Activated T-helper 17 cell treated with anti-CD3 and anti-CD28 coated beads, Interleukin-2, amount 50 U/mL, for 72 hours (primary cell): ENCODE measurements around the gene EPM2AIP1. TPM values are rescaled to one million over a fixed set of nuclear protein-coding genes. Genes with fewer than 3 reads are reported as not detected.
"Not testable (repeated sequence)": the region's sequence is repeated elsewhere in the genome, so short reads cannot be mapped to it uniquely, and the experiment has no call there.

Experiments
- ATAC-seq: fragments of 150-1000 bp; cut with Tn5 transposase; replicated peaks from 2 replicates; pipeline ENCODE4 v1.10.0; 2021; ENCODE audit warnings: mild to moderate bottlenecking, moderate library complexity
- H3K27ac Mint-ChIP-seq: one replicate; pipeline ENCODE4 v1.8.0; 2022; ENCODE audit warnings: mixed read lengths
- H3K27me3 Mint-ChIP-seq: one replicate; pipeline ENCODE4 v1.8.0; 2022; ENCODE audit warnings: mixed read lengths
- H3K36me3 Mint-ChIP-seq: one replicate; pipeline ENCODE4 v1.8.0; 2022; ENCODE audit warnings: low read depth, mild to moderate bottlenecking, mixed read lengths
- H3K4me1 Mint-ChIP-seq: one replicate; pipeline ENCODE4 v1.8.0; 2022; ENCODE audit warnings: mixed read lengths
- H3K4me3 Mint-ChIP-seq: one replicate; pipeline ENCODE4 v1.8.0; 2022; ENCODE audit warnings: mild to moderate bottlenecking, mixed read lengths
- H3K9me3 Mint-ChIP-seq: one replicate; pipeline ENCODE4 v1.8.0; 2022; ENCODE audit warnings: mixed read lengths
- total RNA-seq, 2 donors: library from RNA; stranded (reverse); gene quantifications; one replicate each; pipeline ENCODE4 v1.2.3, GENCODE V29; 2022

The EPM2AIP1 gene
- total RNA-seq, 2 donors from 2014 or later, result 14.8 to 21.0 TPM

DNA sequence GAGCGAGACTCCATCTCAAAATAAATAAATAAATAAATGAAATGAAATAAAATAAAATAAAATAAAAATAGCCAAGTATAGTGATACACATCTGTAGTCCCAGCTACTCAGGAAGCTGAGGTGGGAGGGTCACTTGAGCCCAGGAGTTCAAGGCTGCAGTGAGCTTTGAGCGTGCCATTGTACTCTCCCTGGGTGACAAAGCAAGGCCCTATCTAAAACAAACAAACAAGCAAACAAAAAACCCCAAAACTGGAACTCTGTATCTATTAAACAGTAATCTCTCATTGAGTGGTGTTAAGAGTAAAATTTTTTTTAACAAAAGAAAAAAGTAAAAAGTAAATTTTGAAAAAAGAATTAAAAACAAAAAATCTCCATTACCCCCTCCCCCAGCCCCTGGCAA is 20.8 kb downstream of the EPM2AIP1 start:
- no peak overlapping the region for H3K4me3 Mint-ChIP-seq
- no peak for ATAC-seq
- no peaks in the 10 kb centered on the region for H3K9me3 Mint-ChIP-seq
- H3K36me3 Mint-ChIP-seq, result no peaks in the 10 kb centered on the region
- no peak overlapping the region for H3K27ac Mint-ChIP-seq
- no peaks in the 10 kb centered on the region for H3K27me3 Mint-ChIP-seq
- H3K4me1 Mint-ChIP-seq, result peaks cover 20% of the 10 kb centered on the region

DNA sequence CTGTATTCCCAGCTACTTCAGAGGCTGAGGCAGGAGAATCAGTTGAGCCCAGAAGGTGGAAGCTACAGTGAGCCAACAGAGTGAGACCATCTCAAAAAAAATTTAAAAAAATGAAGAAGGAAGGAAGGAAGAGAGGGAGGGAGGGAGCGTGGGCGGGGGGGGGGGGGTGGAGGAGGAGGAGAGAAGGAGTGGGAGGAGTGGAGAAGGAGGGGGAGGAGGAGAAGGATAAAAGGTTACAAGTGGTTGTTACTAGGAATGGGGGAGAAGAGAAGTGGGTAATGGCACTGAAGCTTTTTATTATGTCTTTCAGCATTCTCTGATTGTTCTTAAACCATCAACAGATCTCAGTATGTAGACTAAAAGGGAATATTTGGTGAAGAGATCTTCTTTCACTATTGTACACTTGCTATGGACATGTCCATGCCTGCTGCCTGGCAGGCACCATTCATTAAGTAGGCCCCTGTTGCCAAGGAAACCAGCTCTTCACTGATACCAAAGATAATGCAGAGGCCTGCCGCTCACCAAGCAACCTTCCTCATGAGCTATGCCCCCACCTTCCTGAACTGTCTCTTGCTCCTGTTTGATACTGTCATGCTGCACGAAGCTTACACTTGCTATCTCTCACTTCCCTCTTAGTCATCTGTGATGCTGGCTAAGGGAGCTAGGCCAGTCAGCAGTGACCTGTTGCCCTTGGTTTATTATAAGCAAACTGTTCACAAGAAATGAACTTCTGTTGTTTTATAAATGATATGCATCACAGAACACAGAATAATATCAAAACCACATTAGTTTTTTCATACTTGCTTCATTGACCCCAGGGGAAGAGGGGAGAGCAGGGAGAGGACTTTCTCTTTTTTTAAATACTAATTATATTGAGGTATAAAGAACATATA is 23.1 kb downstream of the EPM2AIP1 start:
- peak overlapping the region; percentile 67 for H3K27ac Mint-ChIP-seq
- H3K4me3 Mint-ChIP-seq, result peak overlapping the region; percentile 45
- H3K27me3 Mint-ChIP-seq, result no peaks in the 10 kb centered on the region
- H3K9me3 Mint-ChIP-seq, result no peaks in the 10 kb centered on the region
- no peaks in the 10 kb centered on the region for H3K36me3 Mint-ChIP-seq
- peaks cover 20% of the 10 kb centered on the region for H3K4me1 Mint-ChIP-seq
- ATAC-seq, result peak; percentile 100

DNA sequence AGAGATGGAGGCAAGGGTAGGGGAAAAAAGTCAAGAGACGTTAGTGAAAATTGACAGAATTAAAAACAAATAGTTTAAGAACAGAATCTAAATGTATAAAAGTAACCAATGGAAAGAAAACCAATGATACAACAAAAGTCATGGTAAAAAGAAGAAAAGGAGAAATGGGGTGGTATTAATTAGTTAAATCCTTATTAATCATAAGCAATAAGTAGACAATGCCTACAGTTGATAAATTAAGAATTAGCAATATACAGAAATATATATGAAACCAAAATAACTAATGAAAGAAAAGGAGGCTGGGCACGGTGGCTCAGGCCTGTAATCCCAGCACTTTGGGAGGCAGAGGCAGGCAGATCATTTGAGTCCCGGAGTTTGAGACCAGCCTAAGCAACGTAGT is 23.8 kb downstream of the EPM2AIP1 start:
- no peak for ATAC-seq

DNA sequence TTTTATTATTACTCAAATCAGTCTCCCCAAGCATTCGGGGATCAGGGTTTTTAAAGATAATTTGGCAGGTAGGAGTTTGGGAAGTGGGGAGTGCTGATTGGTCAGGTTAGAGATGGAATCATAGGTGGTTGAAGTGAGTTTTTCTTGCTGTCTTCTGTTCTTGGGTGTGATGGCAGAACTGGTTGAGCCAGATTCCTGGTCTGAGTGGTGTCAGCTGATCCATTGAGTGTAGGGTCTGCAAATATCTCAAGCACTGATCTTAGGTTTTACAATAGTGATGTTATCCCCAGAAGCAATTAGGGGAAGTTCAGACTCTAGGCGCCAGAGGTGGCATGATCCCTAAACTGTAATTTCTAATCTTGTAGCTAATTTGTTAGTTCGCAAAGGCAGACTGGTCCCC is 27.5 kb downstream of the EPM2AIP1 start:
- no peak for ATAC-seq
- peaks cover 14% of the 10 kb centered on the region for H3K4me1 Mint-ChIP-seq
- H3K4me3 Mint-ChIP-seq, result no peak overlapping the region
- H3K36me3 Mint-ChIP-seq, result no peaks in the 10 kb centered on the region
- no peak overlapping the region for H3K27ac Mint-ChIP-seq
- H3K27me3 Mint-ChIP-seq, result no peaks in the 10 kb centered on the region
- no peaks in the 10 kb centered on the region for H3K9me3 Mint-ChIP-seq

More for the DNA sequence above, 23.8 kb downstream of the EPM2AIP1 start:
- no peaks in the 10 kb centered on the region for H3K36me3 Mint-ChIP-seq
- peak overlapping the region; percentile 67 for H3K27ac Mint-ChIP-seq
- no peaks in the 10 kb centered on the region for H3K9me3 Mint-ChIP-seq
- H3K4me1 Mint-ChIP-seq, result peaks cover 20% of the 10 kb centered on the region
- H3K27me3 Mint-ChIP-seq, result no peaks in the 10 kb centered on the region
- peak overlapping the region; percentile 45 for H3K4me3 Mint-ChIP-seq

DNA sequence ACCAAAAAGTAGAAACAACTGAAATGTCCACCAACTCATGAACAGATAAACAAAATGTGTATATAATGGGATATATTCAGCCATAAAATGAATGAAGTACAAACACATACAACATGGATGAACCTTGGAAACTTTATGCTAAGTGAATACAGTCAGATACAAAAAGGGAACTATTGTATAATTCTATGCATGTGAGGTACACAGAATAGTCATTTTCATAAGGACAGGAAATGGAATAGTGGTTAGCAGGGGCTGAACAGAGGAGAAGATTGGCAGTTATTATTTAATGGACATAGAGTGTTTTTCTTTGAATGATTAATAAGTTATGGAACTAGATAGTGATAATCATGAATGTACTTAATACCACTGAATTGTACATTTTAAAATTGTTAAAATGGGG is 28.1 kb downstream of the EPM2AIP1 start:
- peaks cover 11% of the 10 kb centered on the region for H3K4me1 Mint-ChIP-seq
- H3K36me3 Mint-ChIP-seq, result no peaks in the 10 kb centered on the region
- no peak overlapping the region for H3K27ac Mint-ChIP-seq
- no peak for ATAC-seq
- H3K4me3 Mint-ChIP-seq, result no peak overlapping the region
- H3K9me3 Mint-ChIP-seq, result no peaks in the 10 kb centered on the region
- no peaks in the 10 kb centered on the region for H3K27me3 Mint-ChIP-seq

DNA sequence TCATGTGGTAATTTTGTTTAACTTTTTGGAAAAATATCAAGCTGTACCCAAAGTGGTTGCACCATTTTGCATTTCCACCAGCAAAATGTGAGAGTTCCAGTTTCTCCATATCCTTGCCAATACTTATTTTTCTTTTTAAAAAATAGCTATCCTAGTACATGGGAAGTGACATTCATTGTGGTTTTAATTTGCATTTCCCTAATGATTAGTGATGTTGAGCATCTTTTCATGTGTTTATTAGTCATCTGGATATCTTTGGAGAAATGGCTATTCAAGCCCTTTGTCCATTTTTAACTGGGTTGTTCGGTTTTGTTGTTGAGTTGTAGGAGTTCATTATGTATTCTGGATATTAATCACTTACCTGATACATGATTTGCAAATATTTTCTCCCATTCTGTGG is 28.6 kb downstream of the EPM2AIP1 start:
- Mint-ChIP-seq H3K4me1 (peaks cover 6% of the 10 kb centered on the region), H3K27ac (no peak overlapping the region), H3K9me3 (no peaks in the 10 kb centered on the region), H3K36me3 (no peaks in the 10 kb centered on the region), H3K27me3 (no peaks in the 10 kb centered on the region), H3K4me3 (no peak overlapping the region)
- ATAC-seq, result no peak

DNA sequence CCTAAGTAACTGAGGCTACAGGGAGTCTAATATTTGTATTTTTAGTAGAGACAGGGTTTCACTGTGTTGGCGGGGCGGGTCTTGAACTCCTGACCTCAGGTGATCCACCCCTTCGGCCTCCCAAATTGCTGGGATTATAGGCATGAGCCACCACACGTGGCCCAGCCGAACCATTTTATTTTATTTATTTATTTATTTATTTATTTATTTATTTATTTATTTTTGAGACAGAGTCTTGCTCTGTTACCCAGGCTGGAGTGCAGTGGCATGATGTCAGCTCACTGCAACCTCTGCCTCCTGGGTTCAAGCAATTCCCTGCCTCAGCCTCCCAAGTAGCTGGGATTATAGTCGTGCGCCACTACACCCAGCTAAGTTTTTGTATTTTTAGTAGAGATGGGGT is 29.9 kb downstream of the EPM2AIP1 start:
- not testable (repeated sequence) for H3K36me3 Mint-ChIP-seq, ATAC-seq, H3K4me3 Mint-ChIP-seq, H3K27ac Mint-ChIP-seq, H3K9me3 Mint-ChIP-seq, H3K27me3 Mint-ChIP-seq, H3K4me1 Mint-ChIP-seq

DNA sequence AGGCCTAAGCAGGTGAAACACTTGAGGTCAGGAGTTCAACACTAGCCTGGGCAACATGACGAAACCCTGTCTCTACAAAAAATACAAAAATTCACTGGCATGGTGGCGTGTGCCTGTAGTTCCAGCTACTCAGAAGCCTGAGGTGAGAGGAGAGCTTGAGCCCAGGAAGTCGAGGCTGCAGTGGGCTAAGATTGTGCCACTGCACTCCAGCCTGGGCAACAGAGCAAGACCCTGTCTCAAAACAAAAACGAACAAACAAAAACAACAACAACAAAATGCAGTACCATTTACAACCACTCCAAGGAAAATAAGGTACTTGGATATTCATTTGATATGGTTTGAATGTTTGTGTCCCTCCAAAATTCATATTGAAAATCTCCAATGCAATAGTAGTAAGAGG is 32.4 kb downstream of the EPM2AIP1 start:
- H3K4me1 Mint-ChIP-seq, result peaks cover 9% of the 10 kb centered on the region
- no peak overlapping the region for H3K4me3 Mint-ChIP-seq
- no peaks in the 10 kb centered on the region for H3K27me3 Mint-ChIP-seq
- no peak overlapping the region for H3K27ac Mint-ChIP-seq
- no peaks in the 10 kb centered on the region for H3K36me3 Mint-ChIP-seq
- no peaks in the 10 kb centered on the region for H3K9me3 Mint-ChIP-seq
- no peak for ATAC-seq

DNA sequence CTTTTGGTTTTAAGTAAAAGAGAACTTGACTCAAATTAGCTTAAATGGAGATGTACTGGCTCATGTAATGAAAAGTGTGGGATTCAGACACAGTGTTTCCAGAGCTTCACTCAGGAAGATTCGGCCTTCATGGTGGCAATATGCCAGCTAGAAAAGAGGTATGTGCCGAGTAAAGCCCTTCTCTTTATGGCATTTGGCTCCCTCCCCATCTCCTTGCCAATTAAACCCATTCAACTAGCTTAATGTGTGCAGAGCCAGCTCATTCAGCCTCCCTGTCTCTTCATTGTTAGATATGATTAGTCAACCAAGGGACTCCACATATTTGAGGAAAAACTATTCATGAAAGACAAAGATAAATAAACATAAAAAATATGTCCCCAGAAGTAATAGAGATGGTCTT is 33.1 kb downstream of the EPM2AIP1 start:
- Mint-ChIP-seq H3K4me3 (no peak overlapping the region), H3K27ac (no peak overlapping the region), H3K9me3 (no peaks in the 10 kb centered on the region), H3K27me3 (no peaks in the 10 kb centered on the region), H3K36me3 (no peaks in the 10 kb centered on the region), H3K4me1 (peaks cover 9% of the 10 kb centered on the region)
- ATAC-seq, result no peak

DNA sequence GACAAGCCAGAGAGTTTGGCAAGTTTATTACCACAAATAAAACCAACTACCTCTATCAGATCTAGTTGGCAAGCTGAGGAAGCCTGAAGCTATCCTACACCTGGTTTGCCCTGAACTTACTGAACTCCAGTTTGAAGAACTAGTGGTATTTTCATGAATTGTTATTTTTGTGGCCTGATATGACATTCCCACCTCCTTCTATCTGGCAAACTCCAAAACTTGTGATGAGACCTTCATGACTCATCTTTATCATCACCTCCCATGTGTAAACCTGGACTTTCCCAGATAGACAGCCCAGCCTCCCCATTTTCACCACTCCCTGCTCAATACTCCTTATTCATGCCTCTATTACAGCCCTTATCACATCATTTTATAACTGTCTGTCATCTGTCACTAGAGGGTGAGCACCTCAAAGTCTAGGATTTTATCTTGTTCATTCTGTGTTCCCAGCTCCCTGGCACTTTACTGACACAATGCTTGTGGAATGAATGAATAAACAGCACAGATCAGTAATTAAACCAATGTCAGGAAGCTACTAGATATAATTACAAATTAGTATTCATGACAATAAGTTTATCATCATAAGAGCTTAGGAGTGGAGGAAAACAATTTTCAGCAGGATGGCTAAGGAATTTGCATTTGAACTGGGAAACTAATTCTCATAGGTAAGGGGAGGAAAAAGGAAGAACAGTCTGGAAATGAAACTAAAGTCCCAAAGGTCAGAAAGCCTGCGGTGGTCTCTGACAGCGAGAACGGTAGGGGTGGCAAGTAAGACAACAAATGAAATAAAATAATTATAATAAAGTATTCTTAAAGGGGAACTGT is 34.9 kb downstream of the EPM2AIP1 start:
- Mint-ChIP-seq H3K27me3 (no peaks in the 10 kb centered on the region), H3K4me3 (peak overlapping the region; percentile 7), H3K9me3 (no peaks in the 10 kb centered on the region), H3K4me1 (peaks cover 9% of the 10 kb centered on the region), H3K27ac (no peak overlapping the region), H3K36me3 (no peaks in the 10 kb centered on the region)
- peak; percentile 79 for ATAC-seq

DNA sequence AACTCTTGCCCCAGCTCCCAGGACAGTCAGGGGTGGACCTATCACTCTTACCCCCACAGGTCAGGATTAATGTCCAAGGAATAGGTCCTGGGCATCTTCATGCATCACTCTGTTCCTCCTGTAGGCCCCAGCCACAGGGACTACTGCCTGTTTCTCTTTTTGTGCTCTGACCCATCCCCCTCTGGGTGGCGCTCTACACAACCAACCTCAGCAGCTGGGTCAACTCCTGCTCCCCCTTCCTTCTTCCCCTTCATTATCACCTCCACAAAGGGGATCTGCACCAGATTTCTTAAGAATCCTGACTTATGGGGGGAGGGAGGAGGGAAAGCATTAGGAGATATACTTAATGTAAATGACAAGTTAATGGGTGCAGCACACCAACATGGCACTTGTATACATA is 35.9 kb downstream of the EPM2AIP1 start:
- ATAC-seq, result no peak
- H3K4me3 Mint-ChIP-seq, result no peak overlapping the region
- peaks cover 9% of the 10 kb centered on the region for H3K4me1 Mint-ChIP-seq
- H3K27me3 Mint-ChIP-seq, result no peaks in the 10 kb centered on the region
- H3K27ac Mint-ChIP-seq, result no peak overlapping the region
- H3K9me3 Mint-ChIP-seq, result no peaks in the 10 kb centered on the region
- H3K36me3 Mint-ChIP-seq, result no peaks in the 10 kb centered on the region

DNA sequence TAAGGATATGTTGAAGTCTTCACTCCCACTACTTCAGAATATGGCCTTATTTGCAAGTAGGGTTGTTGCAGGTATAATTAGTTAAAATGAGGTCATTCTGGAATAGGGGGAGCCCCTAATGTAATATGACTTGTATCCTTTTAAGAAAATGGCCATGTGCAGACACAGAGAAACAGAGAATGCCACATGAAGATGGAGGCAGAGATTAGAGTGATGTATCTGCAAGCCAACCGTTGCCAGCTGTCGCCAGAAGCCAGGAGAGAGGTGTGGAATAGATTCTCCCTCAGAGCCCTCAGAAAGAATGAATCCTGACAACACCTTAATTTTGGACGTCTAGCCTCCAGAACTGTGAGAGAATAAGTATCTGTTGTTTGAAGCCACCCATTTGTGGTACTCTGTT is 36.8 kb downstream of the EPM2AIP1 start:
- no peaks in the 10 kb centered on the region for H3K27me3 Mint-ChIP-seq
- no peak overlapping the region for H3K27ac Mint-ChIP-seq
- no peaks in the 10 kb centered on the region for H3K9me3 Mint-ChIP-seq
- H3K4me1 Mint-ChIP-seq, result peaks cover 9% of the 10 kb centered on the region
- ATAC-seq, result no peak
- no peaks in the 10 kb centered on the region for H3K36me3 Mint-ChIP-seq
- no peak overlapping the region for H3K4me3 Mint-ChIP-seq

DNA sequence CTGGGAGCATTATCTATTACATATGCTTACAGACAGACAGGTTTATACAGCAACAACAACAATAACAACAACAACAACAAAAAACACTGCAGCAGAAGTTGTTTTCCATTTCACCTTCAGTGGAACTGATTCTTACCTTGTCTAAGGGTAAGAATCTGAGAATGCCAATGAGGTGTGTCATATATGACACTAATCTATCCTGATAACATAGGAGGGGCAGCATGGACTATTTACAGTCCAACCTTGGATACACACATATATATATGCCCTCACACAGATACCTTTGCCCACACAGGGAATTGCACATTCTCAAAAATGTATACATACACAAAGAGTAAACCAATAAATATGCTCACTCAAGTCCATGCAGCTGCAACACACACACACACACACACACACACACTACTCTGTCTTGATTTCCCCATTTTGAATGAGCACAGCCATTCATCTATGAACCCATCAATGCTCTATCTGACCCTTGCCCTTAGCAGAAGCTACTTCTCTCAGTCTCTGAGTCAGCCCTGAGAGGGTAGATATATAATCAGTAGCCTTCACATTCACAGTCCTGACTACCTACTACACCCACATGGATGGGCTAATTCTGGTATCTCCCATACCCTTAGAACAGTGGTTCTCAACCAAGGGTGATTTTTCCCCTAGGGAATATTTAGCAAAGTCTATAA is 38.3 kb downstream of the EPM2AIP1 start:
- no peak for ATAC-seq
- no peaks in the 10 kb centered on the region for H3K27me3 Mint-ChIP-seq
- H3K4me1 Mint-ChIP-seq, result peaks cover 9% of the 10 kb centered on the region
- no peak overlapping the region for H3K4me3 Mint-ChIP-seq
- H3K27ac Mint-ChIP-seq, result no peak overlapping the region
- no peaks in the 10 kb centered on the region for H3K9me3 Mint-ChIP-seq
- H3K36me3 Mint-ChIP-seq, result no peaks in the 10 kb centered on the region

DNA sequence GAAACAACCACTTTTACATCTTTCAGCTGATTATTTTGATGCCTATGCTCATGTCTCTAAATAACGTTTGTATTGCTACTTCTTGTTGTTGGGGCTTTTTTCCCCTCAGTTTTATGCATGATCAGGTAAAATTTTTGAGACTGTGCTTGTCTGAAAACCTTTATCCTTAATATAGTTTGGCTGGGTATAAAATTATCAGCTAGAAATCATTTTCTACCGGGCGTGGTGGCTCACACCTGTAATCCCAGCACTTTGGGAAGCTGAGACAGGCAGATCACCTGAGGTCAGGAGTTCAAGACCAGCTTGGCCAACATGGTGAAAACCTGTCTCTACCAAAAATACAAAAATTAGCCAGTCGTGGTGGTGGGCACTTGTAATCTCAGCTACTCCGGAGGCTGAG is 45.1 kb downstream of the EPM2AIP1 start:
- H3K4me1 Mint-ChIP-seq, result not testable (repeated sequence)

More for the DNA sequence above, 45.1 kb downstream of the EPM2AIP1 start:
- peaks cover 13% of the 10 kb centered on the region for H3K9me3 Mint-ChIP-seq
- not testable (repeated sequence) for H3K36me3 Mint-ChIP-seq, H3K27ac Mint-ChIP-seq, H3K27me3 Mint-ChIP-seq, ATAC-seq, H3K4me3 Mint-ChIP-seq
